ENCODE results near the gene ZDBF2. TPM values are rescaled to one million over a fixed set of nuclear protein-coding genes. Genes with fewer than 3 reads are reported as not detected.

ZDBF2 gene
- total RNA-seq, 1 donor: 12.7 TPM

- H4K20me1 ChIP-seq (ENCODE audit: insufficient read depth, low read length): no peaks in the 10 kb centered on the region
- no peaks in the 10 kb centered on the region for H3K4me1 ChIP-seq (ENCODE audit: insufficient read depth, low read length)
- H3K9me3 ChIP-seq (ENCODE audit: low read depth, low read length): no peaks in the 10 kb centered on the region
- H3K79me2 ChIP-seq (ENCODE audit: insufficient read depth, low read length): peaks cover 4% of the 10 kb centered on the region
- H2AFZ ChIP-seq (ENCODE audit: low read length): no peak overlapping the region
- H3K27me3 ChIP-seq (ENCODE audit: insufficient read depth, low read length): peaks cover 50% of the 10 kb centered on the region
- peak overlapping the region; percentile 76 for H3K4me3 ChIP-seq (ENCODE audit: insufficient read depth, low read length)
- H3K4me2 ChIP-seq (ENCODE audit: insufficient read depth, low read length): peak overlapping the region; percentile 67
- DNase-seq (ENCODE audit: insufficient read length, low spot score, missing footprints): peak; percentile 36
- TF ChIP-seq CTCF (IDR thresholded peaks at IDR 0.05; ENCODE audit: extremely low read depth, low read depth, low read length): no peak
- H3K27ac ChIP-seq (ENCODE audit: low read depth, low read length): no peak overlapping the region
- H3K36me3 ChIP-seq (ENCODE audit: insufficient read depth, low read length): no peaks in the 10 kb centered on the region
Observed at GRCh38 chr2:206276169-206276942, 1.9 kb downstream of the ZDBF2 start.

- Histone ChIP-seq H3K9me3 (ENCODE audit: low read depth, low read length) (no peaks in the 10 kb centered on the region), H4K20me1 (ENCODE audit: insufficient read depth, low read length) (no peaks in the 10 kb centered on the region), H3K4me2 (ENCODE audit: insufficient read depth, low read length) (no peak overlapping the region), H2AFZ (ENCODE audit: low read length) (no peak overlapping the region), H3K27me3 (ENCODE audit: insufficient read depth, low read length) (peaks cover 41% of the 10 kb centered on the region), H3K4me3 (ENCODE audit: insufficient read depth, low read length) (no peak overlapping the region), H3K36me3 (ENCODE audit: insufficient read depth, low read length) (no peaks in the 10 kb centered on the region), H3K4me1 (ENCODE audit: insufficient read depth, low read length) (no peaks in the 10 kb centered on the region), H3K27ac (ENCODE audit: low read depth, low read length) (no peak overlapping the region), H3K79me2 (ENCODE audit: insufficient read depth, low read length) (peaks cover 4% of the 10 kb centered on the region)
- no peak for DNase-seq (ENCODE audit: insufficient read length, low spot score, missing footprints)
- no peak for TF ChIP-seq CTCF (IDR thresholded peaks at IDR 0.05; ENCODE audit: extremely low read depth, low read depth, low read length)
Observed at GRCh38 chr2:206277503-206277902, 3.0 kb downstream of the ZDBF2 start.

- no peak for TF ChIP-seq CTCF (IDR thresholded peaks at IDR 0.05; ENCODE audit: extremely low read depth, low read depth, low read length)
- Histone ChIP-seq H3K27ac (ENCODE audit: low read depth, low read length) (no peak overlapping the region), H3K4me2 (ENCODE audit: insufficient read depth, low read length) (no peak overlapping the region)
Observed at GRCh38 chr2:206282746-206283145, 8.3 kb downstream of the ZDBF2 start.

GRCh38 chr2:206287197-206287596 lies 12.7 kb downstream of the ZDBF2 start:
- no peak overlapping the region for H2AFZ ChIP-seq (ENCODE audit: low read length)
- TF ChIP-seq CTCF (IDR thresholded peaks at IDR 0.05; ENCODE audit: extremely low read depth, low read depth, low read length): no peak
- H3K4me1 ChIP-seq (ENCODE audit: insufficient read depth, low read length): no peaks in the 10 kb centered on the region
- no peaks in the 10 kb centered on the region for H3K9me3 ChIP-seq (ENCODE audit: low read depth, low read length)
- H3K36me3 ChIP-seq (ENCODE audit: insufficient read depth, low read length): no peaks in the 10 kb centered on the region
- H4K20me1 ChIP-seq (ENCODE audit: insufficient read depth, low read length): no peaks in the 10 kb centered on the region
- no peak overlapping the region for H3K4me3 ChIP-seq (ENCODE audit: insufficient read depth, low read length)
- DNase-seq (ENCODE audit: insufficient read length, low spot score, missing footprints): no peak
- H3K27ac ChIP-seq (ENCODE audit: low read depth, low read length): no peak overlapping the region
- no peaks in the 10 kb centered on the region for H3K79me2 ChIP-seq (ENCODE audit: insufficient read depth, low read length)
- H3K4me2 ChIP-seq (ENCODE audit: insufficient read depth, low read length): no peak overlapping the region
- no peaks in the 10 kb centered on the region for H3K27me3 ChIP-seq (ENCODE audit: insufficient read depth, low read length)

More at GRCh38 chr2:206282746-206283145, 8.3 kb downstream of the ZDBF2 start:
- peaks cover 2% of the 10 kb centered on the region for H3K27me3 ChIP-seq (ENCODE audit: insufficient read depth, low read length)
- no peak overlapping the region for H2AFZ ChIP-seq (ENCODE audit: low read length)
- no peaks in the 10 kb centered on the region for H3K9me3 ChIP-seq (ENCODE audit: low read depth, low read length)
- H3K79me2 ChIP-seq (ENCODE audit: insufficient read depth, low read length): no peaks in the 10 kb centered on the region
- no peaks in the 10 kb centered on the region for H3K4me1 ChIP-seq (ENCODE audit: insufficient read depth, low read length)
- H3K4me3 ChIP-seq (ENCODE audit: insufficient read depth, low read length): no peak overlapping the region
- no peaks in the 10 kb centered on the region for H4K20me1 ChIP-seq (ENCODE audit: insufficient read depth, low read length)
- DNase-seq (ENCODE audit: insufficient read length, low spot score, missing footprints): no peak
- no peaks in the 10 kb centered on the region for H3K36me3 ChIP-seq (ENCODE audit: insufficient read depth, low read length)

Measured in osteoblast (primary cell).